Neural cell (in vitro differentiated cells): ENCODE measurements around the gene SESN1. TPM values are rescaled to one million over a fixed set of nuclear protein-coding genes. Genes with fewer than 3 reads are reported as not detected.

ENCODE experiments used
- H2AFZ ChIP-seq: fragments of 200-600, 300-800 bp; sonication (generic), shearing (Covaris generic); 2 replicates; pipeline ENCODE4 v1.6.0; 2014; ENCODE audit warnings: low read depth, mild to moderate bottlenecking, antibody characterized with exemption, low read length, moderate library complexity
- H3F3A ChIP-seq: fragments of 200-600 bp; shearing (Covaris generic); 2 replicates; pipeline ENCODE4 v1.6.1; 2016; ENCODE audit warnings: mild to moderate bottlenecking, moderate library complexity, mixed read lengths, antibody characterized with exemption, low read length; ENCODE audit not compliant: insufficient read depth, poor library complexity, severe bottlenecking
- H3K27ac ChIP-seq: fragments of 200-600, 300-800 bp; sonication (generic), shearing (Covaris generic); 2 replicates; pipeline ENCODE4 v1.5.1; 2014; ENCODE audit warnings: mild to moderate bottlenecking, low read length, moderate library complexity
- H3K27me3 ChIP-seq: fragments of 300-800, 200-600 bp; sonication (generic), shearing (Covaris generic); 2 replicates; pipeline ENCODE4 v1.6.0; 2014; ENCODE audit warnings: mild to moderate bottlenecking, low read depth, low read length, moderate library complexity; ENCODE audit not compliant: insufficient read depth
- H3K36me3 ChIP-seq: fragments of 300-800, 200-600 bp; sonication (generic), shearing (Covaris generic); 2 replicates; pipeline ENCODE4 v1.5.1; 2014; ENCODE audit warnings: mild to moderate bottlenecking, antibody characterized with exemption, low read length, moderate library complexity; ENCODE audit not compliant: insufficient read depth
- H3K4me2 ChIP-seq: fragments of 300-800, 200-600 bp; sonication (generic), shearing (Covaris generic); 2 replicates; pipeline ENCODE4 v1.6.0; 2014; ENCODE audit warnings: mild to moderate bottlenecking, low read length
- H3K4me3 ChIP-seq: fragments of 300-800, 200-600 bp; sonication (generic), shearing (Covaris generic); 2 replicates; pipeline ENCODE4 v1.5.1; 2014; ENCODE audit warnings: mild to moderate bottlenecking, low read length, moderate library complexity
- H3K79me2 ChIP-seq: fragments of 200-600 bp; shearing (Covaris generic); replicated peaks from 2 replicates; pipeline ENCODE4 v1.6.0; 2014; ENCODE audit warnings: mild to moderate bottlenecking, low read length, moderate library complexity; ENCODE audit not compliant: insufficient read depth
- H3K9ac ChIP-seq: fragments of 300-800, 200-600 bp; sonication (generic), shearing (Covaris generic); 2 replicates; pipeline ENCODE4 v1.6.1; 2016; ENCODE audit warnings: mild to moderate bottlenecking, low read length, mixed read lengths
- H3K9me2 ChIP-seq: fragments of 200-600 bp; shearing (Covaris generic); 2 replicates; pipeline ENCODE4 v1.6.1; 2016; ENCODE audit warnings: mild to moderate bottlenecking, low read length, mixed read lengths; ENCODE audit not compliant: insufficient read depth
- H3K9me3 ChIP-seq: fragments of 200-600, 300-800 bp; sonication (generic), shearing (Covaris generic); 2 replicates; pipeline ENCODE4 v1.6.1; 2016; ENCODE audit warnings: mild to moderate bottlenecking, mixed run types, low read length, moderate library complexity, mixed read lengths
- H4K20me1 ChIP-seq: fragments of 200-600 bp; shearing (Covaris generic); 2 replicates; pipeline ENCODE4 v1.6.1; 2016; ENCODE audit warnings: mild to moderate bottlenecking, mixed run types; ENCODE audit not compliant: insufficient read depth
- CTCF ChIP-seq: fragments of 450-650 bp; IDR thresholded peaks from 2 replicates; pipeline ENCODE4 v1.5.1; 2014; ENCODE audit warnings: antibody characterized with exemption, mild to moderate bottlenecking, moderate library complexity; ENCODE audit not compliant: poor library complexity, severe bottlenecking
- EZH2 ChIP-seq: fragments of 200-600, 300-800 bp; shearing (Covaris generic), sonication (generic); IDR thresholded peaks from 2 replicates; pipeline ENCODE4 v1.6.1; 2014; ENCODE audit warnings: antibody characterized with exemption, low read length, borderline replicate concordance, mild to moderate bottlenecking; ENCODE audit not compliant: insufficient read depth, poor library complexity, severe bottlenecking
- MXI1 ChIP-seq: fragments of 450-650 bp; conservative IDR thresholded peaks from 2 replicates; pipeline ENCODE4 v1.6.1; 2014; ENCODE audit warnings: antibody characterized with exemption, mild to moderate bottlenecking; ENCODE audit not compliant: poor library complexity, severe bottlenecking
- POLR2AphosphoS5 ChIP-seq: IDR thresholded peaks from 2 replicates; pipeline ENCODE4 v1.6.1; 2012
- RAD21 ChIP-seq: fragments of 450-650 bp; conservative IDR thresholded peaks from 2 replicates; pipeline ENCODE4 v1.6.1; 2014; ENCODE audit warnings: antibody characterized with exemption, mild to moderate bottlenecking, moderate library complexity
- REST ChIP-seq: IDR thresholded peaks from 2 replicates; pipeline ENCODE4 v1.6.1; 2012; ENCODE audit warnings: borderline replicate concordance
- SMC3 ChIP-seq: fragments of 450-650 bp; conservative IDR thresholded peaks from 2 replicates; pipeline ENCODE4 v1.6.1; 2014; ENCODE audit warnings: antibody characterized with exemption, mild to moderate bottlenecking, moderate library complexity; ENCODE audit not compliant: poor library complexity
- TAF1 ChIP-seq: IDR thresholded peaks from 2 replicates; pipeline ENCODE4 v1.6.1; 2012; ENCODE audit warnings: low read depth
- polyA plus RNA-seq: library from polyadenylated mRNA; depleted of rRNA; stranded (reverse); fragments of >200 nt; gene quantifications from 2 replicates; pipeline ENCODE4 v1.2.3, GENCODE V29; 2014

SESN1 gene
- polyA plus RNA-seq, 1 donor from 2014 or later = 46.4 TPM

GRCh38 chr6:109034526-109034925 is 60.1 kb downstream of the SESN1 start:
- H3K9me2 ChIP-seq = no peaks in the 10 kb centered on the region
- H3K36me3 ChIP-seq = no peaks in the 10 kb centered on the region
- H3K27me3 ChIP-seq = no peaks in the 10 kb centered on the region
- H3K9ac ChIP-seq = no peak overlapping the region
- H3K27ac ChIP-seq = no peak overlapping the region
- H3K4me3 ChIP-seq = no peak overlapping the region
- H3K79me2 ChIP-seq = no peaks in the 10 kb centered on the region
- H3K4me2 ChIP-seq = no peak overlapping the region
- no peak overlapping the region for H2AFZ ChIP-seq
- no peaks in the 10 kb centered on the region for H3F3A ChIP-seq
- H3K9me3 ChIP-seq = no peaks in the 10 kb centered on the region
- TF ChIP-seq SMC3 = no peak
- no peak for TF ChIP-seq TAF1
- TF ChIP-seq POLR2AphosphoS5 = no peak
- no peak for TF ChIP-seq REST
- no peak for TF ChIP-seq MXI1
- TF ChIP-seq RAD21 = no peak
- no peak for TF ChIP-seq EZH2
- TF ChIP-seq CTCF = no peak
- H4K20me1 ChIP-seq = no peaks in the 10 kb centered on the region

- H2AFZ ChIP-seq = no peak overlapping the region
- H3K9me2 ChIP-seq = no peaks in the 10 kb centered on the region
- no peaks in the 10 kb centered on the region for H3F3A ChIP-seq
- no peak overlapping the region for H3K4me3 ChIP-seq
- no peak overlapping the region for H3K27ac ChIP-seq
- H4K20me1 ChIP-seq = no peaks in the 10 kb centered on the region
- H3K36me3 ChIP-seq = no peaks in the 10 kb centered on the region
- no peak overlapping the region for H3K9ac ChIP-seq
- no peaks in the 10 kb centered on the region for H3K27me3 ChIP-seq
- no peaks in the 10 kb centered on the region for H3K79me2 ChIP-seq
- no peaks in the 10 kb centered on the region for H3K9me3 ChIP-seq
- no peak overlapping the region for H3K4me2 ChIP-seq
- TF ChIP-seq MXI1 (no peak), POLR2AphosphoS5 (no peak), CTCF (no peak), SMC3 (no peak)
These were observed 61.0 kb downstream of the SESN1 start for GRCh38 chr6:109033655-109034054.
